Suprapubic skin (tissue), 4 donors: ENCODE data around the gene LYST.

Experiments used
- POLR2A ChIP-seq, 2 donors: fragments of 450-650 bp; IDR thresholded peaks; one replicate each; pipeline ENCODE4 v1.6.1; 2017; ENCODE audit warnings: antibody characterized with exemption in 2 of 2, mild to moderate bottlenecking in 2 of 2, moderate library complexity in 2 of 2
- POLR2AphosphoS5 ChIP-seq, 3 donors: sonication (generic); formaldehyde crosslinking; IDR thresholded peaks; one replicate each; pipeline ENCODE4 v1.6.1; 2017; ENCODE audit warnings: antibody characterized with exemption in 3 of 3
- TF ChIP-seq, protein P1 (sequence below), 2 donors: fragments of 200-600 bp in 1 of 2; fragments of 450-650 bp in 1 of 2; sonication (generic) in 1 of 2; IDR thresholded peaks; one replicate each; pipeline ENCODE4 v1.5.1; 2016 to 2019; ENCODE audit warnings: antibody characterized with exemption in 2 of 2, mild to moderate bottlenecking in 1 of 2, moderate library complexity in 1 of 2

DNA sequence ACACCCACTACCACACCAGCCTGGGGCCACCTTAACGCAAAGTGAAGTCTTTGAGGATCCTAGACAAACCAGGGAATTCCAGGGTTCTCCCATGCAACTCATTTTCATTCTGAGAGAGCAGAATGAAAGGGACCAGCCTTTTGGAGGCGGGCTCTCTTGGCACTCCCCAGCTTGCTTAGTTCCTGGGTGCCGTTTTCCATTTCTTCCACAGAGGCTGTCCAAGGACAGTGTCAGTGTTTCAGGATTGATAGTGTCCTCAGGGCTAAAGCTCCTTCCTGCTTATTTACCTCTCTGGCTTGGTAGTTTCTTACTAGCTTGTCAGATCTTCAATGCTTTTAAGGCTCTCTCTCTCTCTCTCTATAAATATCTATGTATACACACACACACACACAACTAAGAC lies 187.1 kb downstream of the LYST start:
- TF ChIP-seq POLR2AphosphoS5 (IDR thresholded peaks at IDR 0.05) (no peak), POLR2A (IDR thresholded peaks at IDR 0.05) (no peak)
- TF ChIP-seq, protein P1, sequence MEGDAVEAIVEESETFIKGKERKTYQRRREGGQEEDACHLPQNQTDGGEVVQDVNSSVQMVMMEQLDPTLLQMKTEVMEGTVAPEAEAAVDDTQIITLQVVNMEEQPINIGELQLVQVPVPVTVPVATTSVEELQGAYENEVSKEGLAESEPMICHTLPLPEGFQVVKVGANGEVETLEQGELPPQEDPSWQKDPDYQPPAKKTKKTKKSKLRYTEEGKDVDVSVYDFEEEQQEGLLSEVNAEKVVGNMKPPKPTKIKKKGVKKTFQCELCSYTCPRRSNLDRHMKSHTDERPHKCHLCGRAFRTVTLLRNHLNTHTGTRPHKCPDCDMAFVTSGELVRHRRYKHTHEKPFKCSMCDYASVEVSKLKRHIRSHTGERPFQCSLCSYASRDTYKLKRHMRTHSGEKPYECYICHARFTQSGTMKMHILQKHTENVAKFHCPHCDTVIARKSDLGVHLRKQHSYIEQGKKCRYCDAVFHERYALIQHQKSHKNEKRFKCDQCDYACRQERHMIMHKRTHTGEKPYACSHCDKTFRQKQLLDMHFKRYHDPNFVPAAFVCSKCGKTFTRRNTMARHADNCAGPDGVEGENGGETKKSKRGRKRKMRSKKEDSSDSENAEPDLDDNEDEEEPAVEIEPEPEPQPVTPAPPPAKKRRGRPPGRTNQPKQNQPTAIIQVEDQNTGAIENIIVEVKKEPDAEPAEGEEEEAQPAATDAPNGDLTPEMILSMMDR (IDR thresholded peaks at IDR 0.05), result no peak
